Activated CD8-positive, alpha-beta memory T cell treated with anti-CD3 and anti-CD28 coated beads, Interleukin-2, amount 50 U/mL, for 1 hour (primary cell): Measurements from ENCODE around the gene OR2AP1.
"Not testable (repeated sequence)": the region's sequence is repeated elsewhere in the genome, so short reads cannot be mapped to it uniquely, and the experiment has no call there.

Experiments used
- DNase-seq: peaks from one replicate; pipeline ENCODE4 v3.0.0-alpha.2; 2020; ENCODE audit errors: extremely low read depth

The OR2AP1 gene

DNA sequence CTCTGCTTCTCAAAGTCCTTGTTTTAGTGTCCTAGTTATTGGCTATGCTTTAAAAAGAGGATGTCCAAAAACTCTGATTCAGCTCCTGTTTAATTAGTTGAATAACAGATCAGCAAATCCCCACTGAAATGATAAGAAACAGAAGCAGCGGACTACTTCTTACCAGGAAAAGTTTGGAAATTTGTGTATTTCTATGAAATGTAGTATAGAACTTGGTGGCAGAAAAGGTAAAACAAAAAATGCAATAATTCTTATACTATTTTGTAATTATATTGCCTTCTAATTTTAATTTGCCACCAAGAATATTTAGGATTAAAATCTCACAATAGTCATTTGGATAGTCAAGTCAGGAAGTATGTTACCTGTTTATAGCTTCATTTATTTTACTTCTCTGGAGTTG is at the start of gene OR2AP1:
TSS of gene OR2AP1 (plus strand) at position 301 of the 400 bp plus-strand sequence. CDS start 1,947 bp downstream, outside the sequence.
- DNase-seq = no peak

DNA sequence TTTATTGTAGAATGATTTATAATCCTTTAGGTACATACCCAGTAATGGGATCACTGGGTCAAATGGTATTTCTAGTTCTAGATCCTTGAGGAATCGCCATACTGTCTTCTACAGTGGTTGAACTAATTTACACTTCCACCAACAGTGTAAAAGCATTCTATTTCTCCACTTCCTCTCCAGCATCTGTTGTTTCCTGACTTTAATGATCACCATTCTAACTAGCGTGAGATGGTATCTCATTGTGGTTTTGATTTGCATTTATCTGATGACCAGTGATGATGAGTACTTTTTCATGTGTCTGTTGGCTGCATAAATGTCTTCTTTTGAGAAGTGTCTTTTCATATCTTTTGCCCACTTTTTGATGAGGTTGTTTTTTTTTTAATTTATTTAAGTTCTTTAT is 24.0 kb upstream of the OR2AP1 start:
- DNase-seq = not testable (repeated sequence)

DNA sequence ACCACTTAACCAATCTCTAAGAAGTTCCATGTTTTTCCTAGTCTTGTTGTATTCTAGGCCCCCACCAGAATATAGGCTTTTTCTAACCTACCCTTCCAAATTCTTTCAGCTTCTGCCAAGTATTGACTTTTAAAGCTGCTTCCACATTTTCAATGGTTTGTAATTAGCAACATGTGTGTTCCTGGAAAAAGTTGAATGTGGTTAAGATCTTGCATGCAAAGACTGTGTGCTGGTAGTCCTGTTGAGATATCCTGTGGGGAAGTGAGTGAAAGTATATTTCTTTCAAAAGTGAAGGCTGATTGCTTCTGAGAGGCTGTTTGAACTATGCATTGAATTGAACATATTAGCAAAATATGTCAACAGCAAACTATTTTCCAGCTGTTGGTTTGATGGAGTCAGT is 23.5 kb upstream of the OR2AP1 start:
- DNase-seq = no peak

DNA sequence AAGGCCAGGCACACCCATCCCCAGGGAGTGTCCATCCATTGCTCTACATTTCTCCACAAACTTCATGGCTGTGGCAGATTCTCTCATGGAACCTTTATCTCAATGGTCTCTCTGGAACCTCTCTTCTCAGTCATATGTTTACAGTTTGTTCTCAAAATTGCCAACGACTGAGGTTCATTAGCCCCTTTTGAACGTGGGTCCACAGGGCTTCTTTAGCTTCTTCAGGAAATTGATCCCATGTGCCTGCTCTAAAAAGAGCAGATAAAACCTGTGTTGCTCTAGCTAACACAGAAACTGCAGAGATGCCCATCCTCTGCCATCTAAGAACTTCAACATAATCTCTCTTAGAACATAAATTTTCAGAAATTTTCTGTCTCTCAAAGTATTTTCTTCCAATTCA is 23.0 kb upstream of the OR2AP1 start, which contains the start of gene OR6C4:
TSS of gene OR6C4 (plus strand) at position 301 of the 400 bp plus-strand sequence. CDS start 1,625 bp downstream, outside the sequence.
- DNase-seq = no peak

DNA sequence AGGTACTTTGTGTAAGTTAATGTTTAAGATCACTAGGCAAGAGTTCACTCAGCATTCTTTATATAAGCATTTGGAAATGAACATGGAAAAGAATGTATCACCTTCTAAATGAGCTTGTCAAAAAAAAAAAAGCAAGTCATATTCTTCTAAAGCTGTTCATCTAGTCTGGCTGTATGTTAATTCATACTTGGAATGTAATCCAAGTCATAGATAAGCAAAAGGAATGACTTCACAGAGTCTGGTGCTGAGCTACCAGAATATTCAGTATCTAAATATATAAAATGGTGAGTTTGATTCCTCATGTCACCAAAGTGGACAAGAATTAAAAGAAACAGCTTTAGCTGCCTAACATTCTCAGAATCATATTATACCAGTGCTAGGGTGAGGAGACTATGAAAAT is 18.0 kb upstream of the OR2AP1 start:
- DNase-seq = no peak

DNA sequence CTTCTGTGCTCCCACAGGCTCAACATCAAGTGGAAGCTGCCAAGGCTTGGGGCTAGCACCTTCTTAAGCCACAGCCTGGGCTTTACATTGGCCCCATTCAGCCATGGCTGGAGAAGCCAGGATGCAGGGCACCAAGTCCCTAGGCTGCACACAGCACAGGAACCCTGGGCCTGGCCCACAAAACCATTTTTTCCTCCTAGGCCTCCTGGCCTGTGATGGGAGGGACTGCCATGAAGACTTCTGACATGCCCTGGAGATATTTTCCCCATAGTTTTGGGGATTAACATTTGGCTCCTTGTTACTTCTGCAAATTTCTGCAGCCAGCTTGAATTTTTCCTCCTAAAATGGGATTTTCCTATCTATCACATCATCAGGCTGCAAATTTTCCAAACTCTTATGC is 2.2 kb upstream of the OR2AP1 start:
- DNase-seq = not testable (repeated sequence)

DNA sequence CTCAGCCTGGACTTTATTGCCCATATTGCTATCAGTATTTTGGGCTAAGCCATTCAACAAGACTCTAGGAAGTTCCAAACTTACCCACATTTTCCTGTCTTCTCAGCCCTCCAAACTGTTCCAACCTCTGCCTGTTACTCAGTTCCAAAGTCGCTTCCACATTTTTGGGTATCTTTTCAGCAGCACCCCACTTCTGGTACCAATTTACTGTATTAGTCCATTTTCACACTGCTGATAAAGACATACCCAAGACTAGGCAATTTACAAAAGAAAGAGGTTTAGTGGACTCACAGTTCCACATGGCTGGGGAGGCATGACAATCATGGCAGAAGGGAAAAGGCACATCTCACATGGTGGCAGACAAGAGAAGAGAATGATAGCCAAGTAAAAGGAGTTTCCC is 1.6 kb upstream of the OR2AP1 start:
- not testable (repeated sequence) for DNase-seq

DNA sequence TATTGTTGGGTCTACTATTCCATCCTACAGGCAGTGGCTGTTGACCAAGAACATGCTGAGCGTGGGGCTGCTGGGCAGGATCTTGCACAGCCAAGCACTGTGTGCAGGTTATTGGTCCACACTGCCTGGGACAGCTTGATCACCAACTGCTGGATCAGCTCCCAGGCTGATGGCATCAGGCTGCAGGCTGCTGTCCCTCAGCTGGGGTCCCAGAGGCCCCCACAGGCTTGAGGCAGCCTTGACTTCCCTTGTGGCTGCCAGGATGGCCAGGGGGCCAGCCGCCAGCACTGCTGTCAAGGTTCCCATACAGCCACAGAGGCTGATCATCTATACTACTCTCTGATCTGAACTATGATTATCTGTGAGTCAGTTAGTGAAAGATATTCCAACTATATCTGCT is 9.8 kb downstream of the OR2AP1 start:
- DNase-seq = no peak

DNA sequence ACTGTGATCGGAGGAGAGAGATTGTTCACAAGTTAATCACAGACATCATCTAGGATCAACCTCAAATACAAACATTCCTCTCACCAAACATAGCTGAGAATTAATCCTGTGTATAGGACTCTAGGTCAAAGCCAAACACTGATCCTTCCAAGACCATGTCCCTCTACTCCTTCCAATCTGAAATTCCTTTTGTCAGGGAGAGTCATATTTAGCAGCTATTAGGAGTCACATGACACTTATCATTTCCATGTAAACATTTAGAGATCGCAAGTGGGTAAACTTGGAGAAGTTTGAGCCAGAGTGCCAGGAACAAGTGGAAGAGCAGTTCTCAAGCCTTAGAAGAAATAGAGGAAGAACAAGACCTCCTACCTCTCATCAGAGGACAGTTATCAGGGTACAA is 13.5 kb downstream of the OR2AP1 start:
- no peak for DNase-seq

DNA sequence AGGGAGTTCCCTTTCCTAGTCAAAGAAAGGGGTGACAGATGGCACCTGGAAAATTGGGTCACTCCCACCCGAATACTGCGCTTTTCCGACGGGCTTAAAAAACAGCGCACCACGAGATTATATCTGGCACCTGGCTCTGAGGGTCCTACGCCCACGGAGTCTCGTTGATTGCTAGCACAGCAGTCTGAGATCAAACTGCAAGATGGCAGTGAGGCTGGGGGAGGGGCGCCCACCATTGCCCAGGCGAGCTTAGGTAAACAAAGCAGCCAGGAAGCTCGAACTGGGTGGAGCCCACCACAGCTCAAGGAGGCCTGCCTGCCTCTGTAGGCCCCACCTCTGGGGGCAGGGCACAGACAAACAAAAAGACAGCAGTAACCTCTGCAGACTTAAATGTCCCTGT is 17.9 kb downstream of the OR2AP1 start:
- not testable (repeated sequence) for DNase-seq

DNA sequence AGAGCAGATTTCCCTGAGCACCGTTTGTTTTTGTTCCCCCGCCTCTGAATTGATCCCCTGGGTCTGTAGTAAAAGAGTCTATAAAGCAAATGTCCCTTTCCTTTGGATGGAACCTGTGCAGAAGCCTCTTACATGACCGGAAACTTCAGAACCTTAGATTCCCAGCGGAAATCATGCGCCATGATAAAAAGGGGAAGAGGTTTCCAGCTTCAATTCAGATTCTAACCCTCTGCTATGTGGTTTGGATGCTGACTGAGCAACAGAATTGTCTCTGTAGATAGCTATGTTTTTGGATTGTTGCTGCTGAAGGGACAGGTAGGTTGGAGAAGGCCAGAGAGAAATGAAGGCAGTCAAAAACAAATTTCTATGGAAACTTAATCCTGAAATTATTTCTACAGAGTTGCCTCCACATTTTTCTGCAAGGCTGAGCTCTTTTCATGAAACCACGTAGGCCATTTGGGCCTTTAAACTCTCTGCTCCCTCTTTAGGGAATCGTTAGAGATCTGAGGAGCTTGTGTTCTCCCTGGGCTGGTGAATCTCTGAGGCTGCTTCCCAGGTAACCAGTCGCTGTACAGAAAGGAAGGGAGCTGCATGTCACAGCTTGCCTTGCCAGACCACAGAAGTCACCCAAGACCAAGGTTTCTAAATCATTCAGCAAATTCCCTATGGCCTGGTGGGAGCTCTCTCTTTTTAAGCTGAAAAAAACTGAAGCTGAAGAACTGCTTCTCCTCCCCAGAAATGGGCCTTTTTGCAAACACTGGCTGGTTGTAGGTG is 35.7 kb downstream of the OR2AP1 start:
- DNase-seq = no peak

DNA sequence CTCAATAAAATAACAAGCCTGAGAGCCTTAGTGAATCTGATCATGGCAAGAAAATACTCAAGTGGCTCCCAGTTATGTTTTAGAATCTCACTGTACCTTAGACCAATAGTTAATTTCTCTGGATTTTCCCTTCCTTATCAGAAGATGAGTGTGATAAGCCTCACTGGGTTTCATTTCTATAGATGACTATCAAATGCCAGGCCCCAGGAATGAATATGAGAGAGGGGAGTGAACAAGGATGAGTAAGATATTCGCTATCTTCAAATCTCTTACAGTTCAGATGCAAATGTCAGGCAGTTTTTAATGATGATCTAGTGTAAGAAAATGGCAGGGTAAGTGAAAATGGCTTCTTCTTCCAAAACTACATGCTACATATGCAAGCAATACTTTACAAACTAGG is 38.3 kb downstream of the OR2AP1 start:
- DNase-seq = no peak

DNA sequence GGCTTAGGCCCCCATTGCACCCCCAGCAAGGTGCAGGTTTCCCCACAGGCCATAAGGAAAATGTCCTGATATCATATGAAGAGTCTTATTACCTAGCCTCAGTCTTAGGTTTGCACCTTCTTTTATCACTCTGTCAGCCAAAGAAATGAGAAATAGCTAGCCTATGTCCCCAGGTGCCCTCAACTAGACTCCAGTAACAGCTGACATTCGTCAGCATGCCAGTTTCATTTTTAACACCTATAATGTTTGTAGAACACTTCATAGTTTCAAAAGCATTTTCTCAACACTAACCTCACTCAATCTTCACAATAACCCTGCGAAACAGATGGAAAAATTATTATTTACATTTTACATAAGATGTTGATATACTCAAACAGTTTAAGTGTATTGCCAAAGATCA is 40.4 kb downstream of the OR2AP1 start:
- no peak for DNase-seq

DNA sequence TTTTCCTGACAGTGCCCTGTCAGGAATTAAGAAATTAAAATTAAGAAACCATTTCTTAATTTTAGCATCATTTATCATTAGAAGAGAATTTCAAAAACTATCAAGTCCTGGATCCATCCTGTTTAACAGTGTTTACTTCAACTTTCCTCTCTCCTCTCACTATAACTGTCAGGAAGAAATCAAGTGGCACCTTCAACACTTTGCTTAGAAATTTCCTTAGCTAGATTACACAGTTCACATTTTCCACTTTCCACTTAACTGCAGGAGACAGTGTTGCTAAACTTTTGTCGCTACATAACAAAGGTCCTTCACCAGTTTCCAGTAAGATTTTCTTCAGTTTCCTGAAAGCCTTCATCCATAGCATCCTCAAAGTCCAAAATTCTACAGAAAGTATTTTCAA is 42.5 kb downstream of the OR2AP1 start:
- no peak for DNase-seq

DNA sequence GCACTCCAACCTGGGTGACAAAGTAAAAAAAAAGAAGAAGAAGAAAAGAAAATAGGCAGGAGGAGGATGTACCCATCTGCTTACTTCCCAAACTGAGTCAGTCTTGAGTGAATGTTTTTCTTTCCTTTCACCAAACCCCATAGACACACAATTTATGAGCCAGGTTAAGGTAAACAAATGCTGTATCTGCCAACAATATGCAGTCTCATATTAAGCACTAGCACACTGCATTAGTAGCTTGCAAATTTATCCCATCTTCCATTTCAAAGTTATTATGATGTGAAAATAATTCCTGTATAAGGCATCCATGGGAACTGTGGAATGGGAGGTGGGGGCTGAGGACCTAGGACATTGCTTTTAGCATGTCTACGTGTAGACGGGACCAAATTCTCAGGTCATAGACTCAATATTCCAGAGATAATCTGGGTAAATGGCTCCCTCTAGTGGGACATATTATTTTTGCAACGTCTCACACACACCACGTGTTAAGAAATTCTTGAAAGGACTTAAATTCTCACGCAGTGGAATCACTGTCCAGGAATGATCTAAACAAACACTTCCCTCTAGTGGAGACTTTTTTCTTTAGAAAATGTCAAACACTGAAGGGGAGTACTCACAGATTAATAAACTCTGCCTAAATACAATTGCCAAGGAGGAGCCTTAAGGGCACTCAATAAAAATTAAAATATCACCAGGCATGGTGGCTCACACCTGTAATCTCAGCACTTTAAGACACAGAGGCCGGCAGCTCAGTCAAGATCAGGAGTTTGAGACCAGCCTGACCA is 47.3 kb downstream of the OR2AP1 start:
- no peak for DNase-seq

DNA sequence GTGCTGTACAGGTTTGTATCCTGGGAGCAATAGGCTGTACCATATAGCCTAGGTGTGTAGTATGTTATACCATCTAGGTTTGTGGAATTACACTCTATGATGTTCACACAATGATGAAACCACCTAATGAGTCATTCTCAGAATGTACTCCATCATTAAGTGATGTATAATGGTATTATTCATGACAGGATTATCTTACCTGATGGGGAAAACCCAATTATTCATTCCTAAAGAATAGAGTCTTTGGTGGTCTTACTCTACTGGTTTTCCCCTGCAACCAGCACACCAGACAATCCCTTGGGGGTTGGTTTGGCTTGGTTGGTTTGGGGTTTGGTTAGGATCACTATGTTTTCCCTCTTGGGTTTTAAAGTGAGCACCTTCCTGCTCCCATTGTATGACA is 51.8 kb downstream of the OR2AP1 start:
- DNase-seq = no peak
